NCI-H1105 treated with DMSO at 0.1 percent for 48 hours (cell line): ENCODE data around the gene E2F3.

ENCODE experiments used
- DNase-seq: peaks from one replicate; lab custom pipeline; 2025; lab: John Stamatoyannopoulos, UW

Gene E2F3

GRCh38 chr6:20533746-20534294, 132.1 kb downstream of the E2F3 start:
- DNase-seq, result no peak

- DNase-seq, result peak; percentile 92
These were observed 132.9 kb downstream of the E2F3 start, which contains the start of gene CDKAL1 for GRCh38 chr6:20534295-20535262. CDKAL1 (plus strand) TSS chr6:20534457; CDS start chr6:20546351, 11,894 bp downstream.

GRCh38 chr6:20538131-20538662, 136.5 kb downstream of the E2F3 start:
- no peak for DNase-seq

- DNase-seq, result no peak
These were observed 137.2 kb downstream of the E2F3 start for GRCh38 chr6:20538907-20539306.

GRCh38 chr6:20539387-20539786, 137.7 kb downstream of the E2F3 start:
- no peak for DNase-seq

GRCh38 chr6:20540683-20541082, 139.0 kb downstream of the E2F3 start:
- no peak for DNase-seq

GRCh38 chr6:20541382-20541781, 139.7 kb downstream of the E2F3 start:
- DNase-seq, result no peak

GRCh38 chr6:20542927-20543602, 141.4 kb downstream of the E2F3 start:
- DNase-seq, result peak; percentile 91
